Ectodermal cell (in vitro differentiated cells): ENCODE data around the gene ZP1.

Experiments
- H3K27ac ChIP-seq: 2 replicates; pipeline ENCODE4 v1.7.0; 2013; ENCODE audit warnings: mild to moderate bottlenecking, low read depth, low read length; ENCODE audit not compliant: insufficient read depth, poor library complexity, severe bottlenecking
- H3K27me3 ChIP-seq: 2 replicates; pipeline ENCODE4 v1.7.0; 2013; ENCODE audit warnings: mild to moderate bottlenecking, low read length; ENCODE audit not compliant: insufficient read depth, control insufficient read depth, poor library complexity, severe bottlenecking
- H3K36me3 ChIP-seq: one replicate; pipeline ENCODE4 v1.7.0; 2013; ENCODE audit warnings: low read length; ENCODE audit not compliant: control insufficient read depth, insufficient read depth
- H3K4me1 ChIP-seq: one replicate; pipeline ENCODE4 v1.7.0; 2013; ENCODE audit warnings: low read length; ENCODE audit not compliant: control insufficient read depth, insufficient read depth
- H3K4me3 ChIP-seq: 2 replicates; pipeline ENCODE4 v1.7.0; 2013; ENCODE audit warnings: low read depth, low read length, control low read depth; ENCODE audit not compliant: insufficient read depth
- H3K9me3 ChIP-seq: 2 replicates; pipeline ENCODE4 v1.7.0; 2013; ENCODE audit warnings: mild to moderate bottlenecking, low read length, moderate library complexity; ENCODE audit not compliant: control insufficient read depth
- WGBS, 2 experiments: methylation state at CpG; one replicate each; pipeline ENCODE4 v1.1.7; 2013; ENCODE audit warnings: missing lambda C conversion rate in 2 of 2; 5-methylcytosine and 5-hydroxymethylcytosine counted together

ZP1 gene

DNA sequence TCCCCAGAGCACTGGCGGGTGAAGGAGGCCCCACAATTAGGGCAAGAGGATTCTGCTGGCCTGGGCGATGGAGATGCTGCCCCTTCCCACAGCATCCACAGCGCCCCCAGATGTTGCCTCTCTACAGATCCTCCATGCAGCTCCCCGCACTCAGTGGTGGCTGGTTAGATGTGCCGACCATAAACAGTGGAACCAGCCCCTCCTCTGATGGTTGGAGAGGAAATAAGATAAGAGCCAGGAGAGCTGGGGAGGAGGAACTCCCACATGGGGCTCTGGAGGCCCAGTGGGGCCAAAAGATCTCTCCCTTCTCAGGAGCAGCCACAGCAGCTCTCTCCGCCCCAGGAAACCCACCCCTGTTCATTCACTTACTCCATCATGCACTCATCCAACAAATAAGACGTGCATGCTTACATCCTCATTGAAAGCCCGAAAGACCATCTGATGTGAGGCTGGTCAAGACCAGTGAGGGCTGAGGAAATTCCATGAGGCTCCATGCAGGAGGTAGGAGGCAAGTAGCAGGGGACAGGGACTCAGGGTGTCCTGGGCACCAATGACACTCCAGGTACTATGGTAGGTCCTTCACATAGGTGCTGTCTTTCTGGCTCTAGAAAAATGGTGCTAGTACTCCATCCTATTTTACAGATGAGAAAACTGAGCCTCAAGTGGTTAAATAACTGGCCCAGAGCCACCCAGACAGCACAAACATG lies 13.0 kb upstream of the ZP1 start:
- Histone ChIP-seq H3K4me1 (peaks cover 11% of the 10 kb centered on the region), H3K27ac (no peak overlapping the region), H3K4me3 (no peak overlapping the region), H3K9me3 (no peaks in the 10 kb centered on the region), H3K27me3 (peaks cover 26% of the 10 kb centered on the region), H3K36me3 (peaks cover 13% of the 10 kb centered on the region)
- WGBS, 2 experiments: 89 to 94% methylated on average over 8 of the region's 8 CpGs

DNA sequence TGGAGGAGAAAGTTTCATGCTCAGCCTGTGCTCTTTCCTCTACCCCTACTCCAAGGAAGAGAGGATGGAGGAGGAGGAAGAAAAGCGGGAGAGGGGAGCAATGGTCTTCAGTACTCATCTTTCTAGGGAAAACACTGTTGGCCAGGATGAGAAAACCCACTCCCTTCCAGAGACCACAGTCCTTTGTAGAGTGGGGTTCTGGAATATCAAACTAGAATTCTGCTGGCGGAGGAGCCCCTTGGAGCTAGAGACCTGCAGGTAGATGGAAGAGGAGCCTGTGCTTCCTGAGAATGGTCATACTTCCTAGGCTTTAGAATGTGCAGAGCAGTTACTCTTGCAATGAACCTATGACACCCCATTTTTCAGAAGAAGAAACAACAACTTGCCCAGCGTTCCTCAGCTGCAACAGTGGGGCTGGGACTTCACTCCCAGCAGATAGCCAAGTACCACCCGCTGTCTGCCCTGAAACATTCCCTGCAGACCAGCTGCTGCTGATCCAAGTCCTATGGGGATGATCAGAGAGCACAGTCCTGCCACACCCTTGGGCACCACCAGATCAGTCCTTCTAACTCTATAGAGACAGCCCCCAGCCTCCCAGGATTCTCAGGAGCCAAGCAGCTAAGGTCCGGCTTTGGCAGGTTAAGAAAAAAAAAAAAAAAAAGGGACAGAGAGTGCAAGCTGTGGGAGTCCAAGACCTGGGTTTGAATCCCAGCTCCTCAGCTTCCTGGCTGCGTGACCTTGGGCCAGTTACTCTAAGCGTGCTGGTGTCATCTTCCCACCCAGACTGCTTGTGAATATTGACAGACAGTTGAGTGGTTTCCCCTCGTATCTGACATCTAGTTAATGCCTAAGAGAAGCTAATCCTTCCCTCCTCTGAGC lies 12.3 kb upstream of the ZP1 start:
- Histone ChIP-seq H3K9me3 (no peaks in the 10 kb centered on the region), H3K27me3 (peaks cover 26% of the 10 kb centered on the region), H3K4me1 (peaks cover 11% of the 10 kb centered on the region), H3K27ac (no peak overlapping the region), H3K36me3 (peaks cover 5% of the 10 kb centered on the region), H3K4me3 (no peak overlapping the region)
- WGBS, 2 experiments: 82 to 88% methylated on average over 7 to 8 of the region's 8 CpGs

DNA sequence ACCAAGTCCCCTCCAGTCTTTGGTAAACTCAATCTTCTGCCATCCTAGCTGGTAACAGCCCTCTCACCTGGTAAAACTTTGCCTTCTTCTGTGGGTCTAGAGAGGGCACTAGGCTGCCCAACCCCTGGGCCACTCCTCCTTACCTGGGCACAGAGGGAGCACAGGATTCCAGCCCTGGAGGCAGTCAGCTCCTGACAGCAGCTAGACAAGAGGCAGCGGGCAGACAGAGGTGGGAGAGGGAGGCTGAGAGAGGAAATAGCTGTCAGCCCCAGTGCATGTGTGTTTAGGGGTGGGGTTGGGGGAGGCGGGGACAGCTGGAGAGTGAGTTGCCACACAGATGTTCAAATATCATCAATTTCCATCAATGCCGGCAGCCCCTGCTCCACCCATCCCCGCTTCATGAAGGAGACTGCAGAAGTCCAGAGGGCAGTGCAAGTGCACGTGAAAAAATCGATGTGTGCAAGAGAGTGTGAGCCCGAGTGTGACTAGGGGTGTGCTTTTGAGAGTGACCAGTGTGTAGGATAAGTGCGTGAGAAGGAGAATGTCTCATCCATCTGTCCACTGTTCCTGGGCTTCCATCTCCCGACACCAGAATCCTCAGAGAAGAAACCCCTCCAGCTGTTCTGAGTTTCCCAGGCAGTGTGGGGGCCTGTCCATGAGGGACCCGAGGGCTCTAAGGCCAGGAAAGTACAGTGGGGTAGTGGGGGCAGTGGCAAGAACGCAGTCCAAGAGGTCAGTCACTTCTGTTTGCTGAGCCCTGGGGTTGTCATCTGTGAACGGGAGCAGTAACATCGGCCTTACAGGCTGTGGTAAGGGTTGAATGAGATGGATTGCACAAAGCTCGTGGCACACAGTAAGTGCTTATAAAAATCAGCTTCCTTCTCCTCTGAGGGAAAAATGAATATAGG lies 11.4 kb upstream of the ZP1 start, which contains the start of gene PTGDR2:
PTGDR2 (minus strand) TSS at position 225 of the 908 bp plus-strand sequence. CDS start 2,228 bp downstream, outside the sequence.
- Histone ChIP-seq H3K4me3 (no peak within 1 kb of the TSS), H3K27me3 (peaks cover 26% of the 10 kb centered on the region), H3K27ac (no peak within 1 kb of the TSS), H3K4me1 (peaks cover 11% of the 10 kb centered on the region), H3K36me3 (peaks cover 5% of the 10 kb centered on the region), H3K9me3 (no peaks in the 10 kb centered on the region)
- WGBS, 2 experiments: 85 to 90% methylated on average over 14 of the region's 14 CpGs

DNA sequence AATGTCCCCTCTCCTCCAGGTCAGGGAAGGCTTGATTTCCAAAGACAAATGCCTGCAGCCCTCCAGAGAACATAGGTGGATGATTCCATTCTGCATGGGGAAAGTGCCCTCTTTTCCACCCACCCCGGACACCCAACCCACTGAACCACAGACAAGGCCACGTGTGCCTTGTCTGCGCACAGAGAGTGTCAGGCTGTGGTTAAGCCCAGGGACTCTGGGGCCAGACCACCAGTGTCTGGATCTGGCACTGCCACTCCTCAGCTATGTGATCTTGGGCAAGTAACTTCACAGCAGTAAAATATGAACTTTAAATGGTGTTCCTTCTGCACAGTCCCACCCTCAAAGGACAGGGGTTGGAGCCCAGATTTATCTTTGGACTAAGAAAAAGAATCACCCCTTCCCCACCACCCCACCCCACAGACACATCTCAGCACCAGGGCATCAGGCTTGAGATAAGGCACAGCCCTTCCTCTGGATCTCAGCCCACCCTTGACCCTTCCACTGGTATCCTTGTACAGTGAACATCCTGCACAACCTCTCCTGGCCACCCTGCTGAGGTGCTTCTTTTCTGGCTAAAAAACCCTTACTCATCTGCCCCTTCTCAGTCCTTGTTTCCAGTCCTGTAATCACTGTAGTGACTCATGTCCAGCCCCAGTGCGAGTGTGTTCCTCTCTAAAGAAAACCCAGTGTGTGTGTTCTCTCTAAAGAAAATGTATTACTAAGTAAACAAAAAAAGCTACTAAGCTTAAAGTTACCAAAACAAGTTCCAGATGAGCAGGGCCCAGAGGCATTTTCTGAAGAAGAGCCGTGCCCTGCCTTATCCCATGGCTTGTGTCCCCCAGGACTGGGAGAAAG lies 9.7 kb upstream of the ZP1 start:
- H3K27ac ChIP-seq: no peak overlapping the region
- H3K4me1 ChIP-seq: no peaks in the 10 kb centered on the region
- H3K9me3 ChIP-seq: no peaks in the 10 kb centered on the region
- no peak overlapping the region for H3K4me3 ChIP-seq
- H3K27me3 ChIP-seq: peaks cover 19% of the 10 kb centered on the region
- 94% methylated on average over 4 to 5 of the region's 5 CpGs for WGBS, 2 experiments
- H3K36me3 ChIP-seq: no peaks in the 10 kb centered on the region

DNA sequence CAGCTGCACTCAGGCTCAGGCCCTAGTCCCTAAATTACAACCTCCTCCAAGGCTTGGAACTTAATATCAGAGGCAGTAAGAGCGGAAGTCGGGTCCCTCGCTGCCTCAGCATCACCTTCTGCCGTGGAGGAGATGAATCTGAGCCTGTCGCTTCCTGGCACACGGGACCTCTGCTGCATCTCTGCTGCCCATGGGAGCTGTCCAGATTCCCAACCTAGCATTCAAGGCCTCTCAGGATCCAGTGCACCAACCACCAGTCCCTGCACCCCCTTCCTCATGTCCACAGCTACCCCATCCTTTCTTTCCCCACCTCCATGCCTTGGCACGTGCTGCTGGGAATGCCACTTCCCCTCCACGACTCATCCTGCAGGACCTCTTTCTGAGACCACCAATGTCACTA lies 9.1 kb upstream of the ZP1 start:
- H3K27me3 ChIP-seq: peaks cover 13% of the 10 kb centered on the region
- no peaks in the 10 kb centered on the region for H3K36me3 ChIP-seq
- no peaks in the 10 kb centered on the region for H3K4me1 ChIP-seq
- H3K9me3 ChIP-seq: no peaks in the 10 kb centered on the region
- H3K27ac ChIP-seq: no peak overlapping the region
- H3K4me3 ChIP-seq: no peak overlapping the region
- WGBS, 2 experiments: 89 to 91% methylated on average over 8 of the region's 8 CpGs

DNA sequence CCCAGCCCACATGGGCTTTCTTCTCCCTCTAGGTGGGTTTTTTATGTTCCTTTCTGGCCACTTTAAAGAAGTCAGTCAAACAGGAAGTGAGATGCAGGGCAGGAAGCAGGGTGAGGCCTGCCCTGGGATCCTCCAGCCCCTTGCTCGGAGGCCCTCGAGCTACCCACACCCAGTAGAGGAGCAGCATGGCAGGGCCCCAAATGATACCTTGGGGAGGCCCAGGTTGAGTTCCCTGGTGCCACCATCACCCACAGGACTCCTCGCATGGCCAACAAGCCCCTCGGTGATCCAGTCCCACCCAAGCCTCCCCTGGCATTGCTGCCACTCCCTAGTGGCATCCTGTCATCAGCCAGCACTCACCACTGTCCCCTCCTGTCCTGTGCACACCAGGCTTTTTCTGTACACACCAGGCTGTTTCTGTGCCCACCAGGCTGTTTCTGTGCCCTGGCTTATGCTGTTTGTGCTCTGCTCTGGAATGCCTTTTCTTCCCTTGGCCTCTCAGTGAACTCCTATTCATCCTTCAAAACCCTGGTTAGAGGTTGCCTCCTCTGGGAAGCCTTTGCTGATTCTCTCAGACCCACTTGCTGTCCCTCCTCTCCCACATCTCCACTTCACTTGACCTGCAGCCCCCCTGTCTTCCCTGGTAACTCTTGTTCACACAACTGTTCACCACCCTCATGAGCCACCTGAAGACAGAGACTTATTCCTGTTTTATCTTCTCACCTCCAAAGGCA lies 8.4 kb upstream of the ZP1 start:
- no peak overlapping the region for H3K4me3 ChIP-seq
- WGBS, 2 experiments: 89 to 92% methylated on average over 4 of the region's 4 CpGs
- no peak overlapping the region for H3K27ac ChIP-seq
- H3K27me3 ChIP-seq: peaks cover 6% of the 10 kb centered on the region
- H3K4me1 ChIP-seq: no peaks in the 10 kb centered on the region
- no peaks in the 10 kb centered on the region for H3K9me3 ChIP-seq
- no peaks in the 10 kb centered on the region for H3K36me3 ChIP-seq

DNA sequence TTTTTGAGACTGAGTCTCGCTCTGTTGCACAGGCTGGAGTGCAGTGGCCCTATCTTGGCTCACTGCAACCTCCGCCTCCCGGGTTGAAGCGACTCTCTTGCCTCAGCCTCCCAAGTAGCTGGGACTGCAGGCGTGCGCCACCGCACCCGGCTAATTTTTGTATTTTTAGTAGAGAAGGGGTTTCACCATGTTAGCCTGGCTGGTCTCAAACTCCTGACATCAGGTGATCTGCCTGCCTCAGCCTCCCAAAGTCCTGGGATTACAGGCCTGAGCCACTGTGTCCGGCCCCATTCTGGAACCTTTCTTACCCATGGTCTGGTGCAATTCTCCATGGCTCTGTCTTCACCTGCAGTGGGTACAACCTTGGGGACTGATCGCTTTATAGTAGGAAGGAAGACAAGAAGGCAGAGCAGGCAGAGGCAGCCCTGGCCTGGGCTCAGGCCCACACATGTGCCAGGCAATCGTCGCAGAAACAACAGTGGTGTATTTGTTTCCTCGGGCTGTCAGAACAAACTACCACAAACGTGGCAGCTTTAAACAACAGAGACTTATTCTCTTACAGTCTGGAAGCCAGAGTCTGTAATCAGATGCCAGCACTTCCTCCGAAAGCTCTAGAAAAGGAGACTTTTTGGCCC lies 7.6 kb upstream of the ZP1 start:
- WGBS, 2 experiments: 92 to 95% methylated on average over 15 of the region's 15 CpGs
- no peaks in the 10 kb centered on the region for H3K36me3 ChIP-seq
- H3K9me3 ChIP-seq: no peaks in the 10 kb centered on the region
- no peak overlapping the region for H3K27ac ChIP-seq
- H3K27me3 ChIP-seq: peaks cover under 1% of the 10 kb centered on the region
- H3K4me3 ChIP-seq: no peak overlapping the region
- H3K4me1 ChIP-seq: no peaks in the 10 kb centered on the region

DNA sequence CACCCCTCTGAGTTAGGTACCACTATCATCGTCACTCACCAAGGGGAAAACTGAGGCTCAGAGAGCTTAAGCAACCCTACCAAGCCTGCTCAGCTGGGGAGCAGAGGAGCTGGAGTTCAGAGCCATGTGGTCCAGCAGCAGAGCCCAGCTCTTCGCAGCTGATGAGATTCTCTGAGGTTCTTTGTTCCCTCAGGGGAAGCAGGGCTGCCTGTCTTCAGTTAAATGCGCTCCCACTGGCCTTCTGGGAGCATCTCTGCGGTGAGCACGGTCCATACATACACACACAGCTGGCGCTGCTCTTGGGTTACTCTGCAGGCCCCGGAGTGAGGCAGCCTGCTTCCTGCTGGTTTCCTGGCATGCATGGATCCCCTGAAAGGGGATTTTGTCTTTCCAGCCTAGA lies 6.4 kb upstream of the ZP1 start:
- no peaks in the 10 kb centered on the region for H3K4me1 ChIP-seq
- H3K9me3 ChIP-seq: no peaks in the 10 kb centered on the region
- WGBS, 2 experiments: 69 to 75% methylated on average over 7 of the region's 7 CpGs
- no peaks in the 10 kb centered on the region for H3K27me3 ChIP-seq
- no peak overlapping the region for H3K4me3 ChIP-seq
- H3K36me3 ChIP-seq: no peaks in the 10 kb centered on the region
- H3K27ac ChIP-seq: no peak overlapping the region
